Uterus (tissue), 2 donors: ENCODE measurements around the gene ARCN1.

ENCODE experiments used
- POLR2A ChIP-seq, 2 donors: fragments of 450-650 bp; IDR thresholded peaks; one replicate each; pipeline ENCODE4 v1.6.1; 2016; ENCODE audit warnings: antibody characterized with exemption in 2 of 2, mild to moderate bottlenecking in 1 of 2, moderate library complexity in 1 of 2
- TF ChIP-seq, protein P1 (sequence below), 4 experiments: fragments of 200-600 bp in 2 of 4; fragments of 450-650 bp in 2 of 4; sonication (generic) in 2 of 4; IDR thresholded peaks; one replicate each; pipeline ENCODE4 v1.5.1; 2016 to 2019; ENCODE audit warnings: antibody characterized with exemption in 4 of 4, mild to moderate bottlenecking in 2 of 4, moderate library complexity in 1 of 4

DNA sequence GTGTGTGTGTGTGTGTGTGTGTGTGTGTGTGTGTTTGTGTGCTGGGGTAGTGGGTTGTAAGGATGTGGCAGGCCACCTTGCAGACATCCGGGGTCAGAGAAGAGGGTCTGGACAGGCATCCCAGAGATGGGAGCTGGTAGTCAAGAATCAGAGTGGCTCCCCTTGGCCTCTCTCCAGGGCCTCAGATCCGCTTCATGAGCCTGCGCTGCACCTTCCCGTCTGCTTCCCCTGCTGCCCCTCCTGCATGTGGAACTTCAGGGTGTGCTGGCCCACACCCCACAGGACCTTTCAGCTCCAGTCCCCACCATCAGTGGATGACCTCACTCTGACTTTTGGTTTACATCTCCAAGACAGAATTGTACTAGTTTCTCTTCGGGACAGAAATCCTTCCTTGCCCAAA is 76.1 kb downstream of the ARCN1 start:
- no peak for TF ChIP-seq POLR2A (IDR thresholded peaks at IDR 0.05)
- TF ChIP-seq, protein P1, sequence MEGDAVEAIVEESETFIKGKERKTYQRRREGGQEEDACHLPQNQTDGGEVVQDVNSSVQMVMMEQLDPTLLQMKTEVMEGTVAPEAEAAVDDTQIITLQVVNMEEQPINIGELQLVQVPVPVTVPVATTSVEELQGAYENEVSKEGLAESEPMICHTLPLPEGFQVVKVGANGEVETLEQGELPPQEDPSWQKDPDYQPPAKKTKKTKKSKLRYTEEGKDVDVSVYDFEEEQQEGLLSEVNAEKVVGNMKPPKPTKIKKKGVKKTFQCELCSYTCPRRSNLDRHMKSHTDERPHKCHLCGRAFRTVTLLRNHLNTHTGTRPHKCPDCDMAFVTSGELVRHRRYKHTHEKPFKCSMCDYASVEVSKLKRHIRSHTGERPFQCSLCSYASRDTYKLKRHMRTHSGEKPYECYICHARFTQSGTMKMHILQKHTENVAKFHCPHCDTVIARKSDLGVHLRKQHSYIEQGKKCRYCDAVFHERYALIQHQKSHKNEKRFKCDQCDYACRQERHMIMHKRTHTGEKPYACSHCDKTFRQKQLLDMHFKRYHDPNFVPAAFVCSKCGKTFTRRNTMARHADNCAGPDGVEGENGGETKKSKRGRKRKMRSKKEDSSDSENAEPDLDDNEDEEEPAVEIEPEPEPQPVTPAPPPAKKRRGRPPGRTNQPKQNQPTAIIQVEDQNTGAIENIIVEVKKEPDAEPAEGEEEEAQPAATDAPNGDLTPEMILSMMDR (IDR thresholded peaks at IDR 0.05) = no peak
